ENCODE data around the gene ZNRF4. TPM values are rescaled to one million over a fixed set of nuclear protein-coding genes. Genes with fewer than 3 reads are reported as not detected.
A peak's percentile ranks its signal among the peaks of the same experiment; 100 is the strongest.
"Not testable (repeated sequence)": the region's sequence is repeated elsewhere in the genome, so short reads cannot be mapped to it uniquely, and the experiment has no call there.

The ZNRF4 gene
- total RNA-seq, 2 experiments from 2014 or later, result not detected

DNA sequence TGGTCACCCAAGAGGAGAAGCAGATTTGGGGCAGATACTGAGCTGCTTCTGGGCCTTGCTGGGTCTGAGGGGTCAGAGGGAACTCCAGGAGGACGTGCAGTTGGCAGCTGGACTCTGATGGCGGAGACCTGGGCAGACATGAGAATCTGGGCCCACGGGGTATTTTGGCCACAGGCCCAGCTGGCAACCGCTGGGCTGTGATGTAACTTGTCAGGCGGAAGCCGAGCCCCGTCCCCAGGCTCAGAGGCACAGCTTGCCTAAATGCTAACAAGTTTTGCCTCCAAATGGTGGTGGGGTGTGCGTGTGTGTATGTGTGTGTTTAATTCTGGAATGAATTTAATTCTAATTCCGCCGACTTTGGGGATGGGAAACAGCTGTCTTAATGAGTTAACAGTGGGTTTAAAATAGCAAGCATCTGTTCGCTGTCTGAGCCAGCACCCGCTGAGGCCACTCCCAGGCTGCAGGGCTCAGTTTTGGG, 11.6 kb downstream of the ZNRF4 start:
- Mint-ChIP-seq H3K4me1 (no peaks in the 10 kb centered on the region), H3K36me3 (ENCODE audit: low read depth) (no peaks in the 10 kb centered on the region), H3K27ac (no peak overlapping the region), H3K27me3 (no peaks in the 10 kb centered on the region), H3K9me3 (no peaks in the 10 kb centered on the region), H3K4me3 (no peak overlapping the region)
- CTCF ChIA-PET, result no interaction called here
- POLR2A ChIA-PET, result interaction anchor here (0.7 kb wide), 1 partner anchor 33 kb away, joined by 3 read pairs; no protein-coding TSS in a partner anchor
- no peak for DNase-seq

DNA sequence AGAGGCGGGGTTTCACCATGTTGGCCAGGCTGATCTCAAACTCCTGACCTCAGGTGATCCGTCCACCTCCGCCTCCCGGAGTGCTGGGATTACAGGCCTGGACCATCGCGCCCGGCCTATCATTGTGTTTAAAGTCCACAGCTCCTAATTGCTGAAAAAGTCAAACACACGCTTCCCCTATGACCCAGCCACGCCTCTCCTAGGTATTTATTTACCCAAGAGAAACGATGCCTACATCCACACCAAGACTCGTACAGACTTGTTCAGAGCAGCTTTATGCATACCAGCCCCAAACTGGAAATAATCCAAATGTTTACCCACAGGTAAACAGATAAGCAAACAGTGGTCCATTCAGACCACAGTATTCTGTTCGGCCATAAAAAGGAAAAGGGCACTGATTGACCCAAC, 15.1 kb downstream of the ZNRF4 start:
- no peaks in the 10 kb centered on the region for H3K27me3 Mint-ChIP-seq
- POLR2A ChIA-PET, result no interaction called here

DNA sequence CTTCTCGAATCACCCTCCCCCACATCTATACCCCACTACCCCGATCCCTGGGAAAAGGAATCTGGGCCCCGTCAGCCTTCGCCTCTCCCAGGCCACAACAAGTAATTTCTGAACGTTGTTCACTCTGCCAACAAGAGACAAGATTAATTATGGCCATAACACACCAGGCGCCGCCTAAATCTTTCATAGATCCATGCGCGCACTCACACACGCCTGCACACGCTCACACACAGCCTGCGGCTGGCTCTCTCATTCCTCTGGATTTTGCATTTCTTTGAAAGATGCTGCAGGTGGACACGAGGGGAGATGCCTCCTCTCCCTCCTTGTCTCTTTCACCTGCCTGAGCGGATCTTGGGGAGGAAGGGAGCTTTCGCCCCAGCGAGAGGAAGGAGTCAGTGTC, 17.1 kb downstream of the ZNRF4 start:
- DNase-seq, result no peak
- CTCF ChIA-PET, result no interaction called here
- Mint-ChIP-seq H3K36me3 (ENCODE audit: low read depth) (no peaks in the 10 kb centered on the region), H3K27ac (no peak overlapping the region), H3K4me1 (no peaks in the 10 kb centered on the region), H3K4me3 (no peak overlapping the region), H3K9me3 (no peaks in the 10 kb centered on the region), H3K27me3 (no peaks in the 10 kb centered on the region)
- POLR2A ChIA-PET, result no interaction called here

More for the DNA sequence above, 15.1 kb downstream of the ZNRF4 start:
- Mint-ChIP-seq H3K9me3 (no peaks in the 10 kb centered on the region), H3K4me1 (no peaks in the 10 kb centered on the region), H3K36me3 (ENCODE audit: low read depth) (no peaks in the 10 kb centered on the region), H3K27ac (no peak overlapping the region), H3K4me3 (no peak overlapping the region)
- DNase-seq, result no peak
- CTCF ChIA-PET, result no interaction called here

DNA sequence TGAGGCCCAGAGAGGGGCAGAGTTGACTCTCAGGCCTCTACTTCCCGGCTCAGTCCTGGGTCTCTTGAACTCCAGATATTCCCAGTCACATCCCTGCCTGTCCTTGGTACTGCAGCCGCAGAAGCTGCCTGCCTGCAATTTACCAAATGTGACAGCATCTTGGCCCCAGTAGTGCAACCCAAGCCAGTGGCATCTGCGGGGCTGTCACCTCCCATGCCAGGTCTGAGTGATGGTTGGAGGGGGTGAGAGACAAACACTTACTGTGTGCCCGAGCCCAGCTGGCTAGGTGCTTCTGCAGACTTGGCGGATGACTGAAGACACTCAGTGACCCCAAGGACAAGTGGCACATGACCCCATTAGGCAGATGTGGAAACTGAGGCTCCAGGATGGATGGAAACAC, 18.4 kb downstream of the ZNRF4 start:
- H3K4me1 Mint-ChIP-seq, result no peaks in the 10 kb centered on the region
- H3K27me3 Mint-ChIP-seq, result peaks cover 4% of the 10 kb centered on the region
- no peak for DNase-seq
- H3K27ac Mint-ChIP-seq, result no peak overlapping the region
- no peaks in the 10 kb centered on the region for H3K36me3 Mint-ChIP-seq (ENCODE audit: low read depth)
- no peaks in the 10 kb centered on the region for H3K9me3 Mint-ChIP-seq
- no peak overlapping the region for H3K4me3 Mint-ChIP-seq
- POLR2A ChIA-PET, result no interaction called here
- CTCF ChIA-PET, result no interaction called here

DNA sequence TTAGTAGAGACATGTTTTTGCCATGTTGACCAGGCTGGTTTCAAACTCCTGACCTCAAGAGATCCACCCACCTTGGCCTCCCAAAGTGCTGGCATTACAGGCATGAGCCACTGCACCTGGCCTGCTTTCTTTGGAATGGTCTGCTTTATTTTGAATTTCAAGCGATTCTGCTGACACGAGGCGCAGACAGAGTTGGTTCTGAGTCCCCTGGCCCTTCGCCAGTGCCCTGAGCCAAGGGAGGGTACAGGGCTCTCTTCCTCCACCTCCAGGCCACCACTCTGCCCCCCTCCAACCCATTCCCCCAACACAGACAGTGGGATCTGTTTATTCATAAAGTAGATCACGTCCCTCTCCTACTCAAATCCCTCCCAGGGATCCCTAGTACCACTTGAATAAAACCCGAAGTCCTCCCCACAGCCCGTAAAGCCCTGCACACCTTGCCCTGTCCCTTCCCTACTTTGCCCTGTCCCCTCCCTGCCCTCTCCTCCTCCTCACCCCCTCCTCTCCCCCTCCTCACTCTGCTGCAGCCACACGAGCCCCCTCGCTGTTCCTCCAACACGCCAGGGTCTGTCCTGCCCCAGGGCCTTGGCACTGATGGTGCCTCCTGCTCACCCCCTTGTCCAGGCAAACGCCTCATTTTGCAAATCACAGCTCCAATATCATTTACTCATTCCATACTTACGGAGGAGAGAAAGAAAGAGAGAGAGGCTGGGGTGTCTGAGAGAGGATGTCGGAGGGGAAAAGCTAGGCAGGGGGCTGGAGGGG, 22.4 kb downstream of the ZNRF4 start:
- no peaks in the 10 kb centered on the region for H3K36me3 Mint-ChIP-seq (ENCODE audit: low read depth)
- ChIA-PET POLR2A (no interaction called here), CTCF (no interaction called here)
- H3K4me3 Mint-ChIP-seq, result no peak overlapping the region
- DNase-seq, result no peak
- H3K27me3 Mint-ChIP-seq, result peaks cover 8% of the 10 kb centered on the region
- no peak overlapping the region for H3K27ac Mint-ChIP-seq
- H3K9me3 Mint-ChIP-seq, result no peaks in the 10 kb centered on the region
- no peaks in the 10 kb centered on the region for H3K4me1 Mint-ChIP-seq

DNA sequence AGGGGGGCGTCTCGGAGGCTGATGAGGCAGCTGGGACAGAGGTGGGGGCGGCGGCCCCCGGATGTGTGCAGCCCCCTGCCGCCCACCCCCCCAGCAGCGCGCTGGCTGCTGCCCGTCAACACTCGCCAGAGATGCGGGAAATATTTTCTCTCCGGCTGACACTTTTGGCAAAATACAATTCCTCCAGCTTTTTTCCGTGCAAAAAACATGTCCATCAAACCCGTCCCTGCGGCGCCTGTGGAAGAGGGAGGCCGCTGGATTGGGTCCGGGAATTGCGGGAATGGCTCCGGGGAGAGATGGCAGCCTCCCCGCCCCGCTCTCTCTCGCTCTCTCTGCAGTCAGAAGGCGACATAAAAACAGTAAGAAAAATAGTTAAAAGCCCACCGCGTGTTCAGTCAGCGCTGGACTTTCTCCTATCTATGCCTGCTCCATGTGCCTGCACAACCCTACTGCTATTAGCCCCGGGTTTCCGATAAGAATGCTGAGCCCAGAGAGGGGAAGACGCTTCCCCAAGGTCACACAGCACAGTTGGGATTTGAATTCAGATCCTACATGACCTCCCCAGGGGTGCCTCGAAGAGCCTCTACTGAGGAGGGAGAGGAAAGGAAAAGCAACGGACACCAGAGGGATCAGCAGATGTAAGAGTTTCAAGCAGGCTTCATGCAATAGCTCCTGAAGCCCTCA, 23.2 kb downstream of the ZNRF4 start:
- ChIA-PET POLR2A (no interaction called here), CTCF (no interaction called here)
- Mint-ChIP-seq H3K4me1 (no peaks in the 10 kb centered on the region), H3K27me3 (peaks cover 8% of the 10 kb centered on the region), H3K9me3 (no peaks in the 10 kb centered on the region), H3K36me3 (ENCODE audit: low read depth) (no peaks in the 10 kb centered on the region), H3K4me3 (no peak overlapping the region), H3K27ac (no peak overlapping the region)
- no peak for DNase-seq

DNA sequence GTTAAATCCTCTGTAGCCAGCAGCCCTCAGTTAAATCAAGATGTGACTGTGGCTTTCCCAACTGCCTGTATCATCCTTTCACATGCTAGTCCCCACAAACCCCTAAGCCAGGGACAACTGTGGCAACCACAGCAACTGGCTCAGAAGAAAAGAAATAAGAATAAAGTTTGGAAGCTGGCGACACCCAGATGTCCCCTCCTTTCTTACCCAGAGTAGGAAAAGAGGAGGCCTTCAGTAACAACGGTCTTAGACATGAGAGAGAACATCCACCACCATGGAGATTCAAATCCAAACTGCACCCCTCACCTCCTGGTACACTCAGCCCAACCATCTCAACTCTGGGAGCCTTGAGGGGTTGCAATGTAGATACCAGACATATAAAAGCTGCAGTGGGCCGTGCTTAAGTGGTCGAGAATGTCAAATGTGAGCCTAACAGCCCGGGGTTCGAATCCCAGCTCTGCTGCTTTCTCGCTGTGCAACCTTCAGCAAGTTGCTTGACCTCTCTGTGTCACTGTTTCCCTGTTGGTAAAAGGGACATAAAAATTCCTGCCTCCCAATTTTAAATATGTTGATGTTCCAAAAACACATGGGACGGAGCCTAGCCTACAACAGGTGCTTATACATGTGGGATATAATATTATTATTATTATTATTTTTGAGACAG, 23.8 kb downstream of the ZNRF4 start:
- POLR2A ChIA-PET, result no interaction called here
- Mint-ChIP-seq H3K4me1 (no peaks in the 10 kb centered on the region), H3K27me3 (peaks cover 8% of the 10 kb centered on the region), H3K36me3 (ENCODE audit: low read depth) (no peaks in the 10 kb centered on the region), H3K27ac (no peak overlapping the region), H3K4me3 (no peak overlapping the region), H3K9me3 (no peaks in the 10 kb centered on the region)
- CTCF ChIA-PET, result no interaction called here
- no peak for DNase-seq

DNA sequence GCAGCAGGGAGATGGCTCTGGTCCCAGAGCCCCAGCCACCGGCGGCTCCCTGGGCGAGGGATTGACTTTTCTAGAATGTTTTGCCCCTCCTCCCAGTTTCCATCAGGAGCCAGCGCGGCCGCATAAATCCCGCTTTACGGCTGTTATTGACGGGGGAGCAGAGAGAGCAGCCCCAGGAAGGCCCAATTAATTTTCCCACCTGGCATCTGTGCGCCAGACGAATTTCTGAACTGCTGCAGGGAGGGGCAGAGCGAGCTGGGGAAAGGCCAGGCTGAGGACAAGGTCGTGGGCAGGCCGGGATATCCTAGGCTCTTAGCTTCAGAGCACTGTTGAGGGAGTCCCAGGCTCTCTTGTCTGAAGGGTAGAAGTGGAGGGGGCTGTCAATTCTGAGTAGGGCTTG, 24.7 kb downstream of the ZNRF4 start:
- Mint-ChIP-seq H3K4me3 (no peak overlapping the region), H3K27ac (no peak overlapping the region), H3K36me3 (ENCODE audit: low read depth) (no peaks in the 10 kb centered on the region), H3K4me1 (no peaks in the 10 kb centered on the region), H3K27me3 (peaks cover 8% of the 10 kb centered on the region), H3K9me3 (no peaks in the 10 kb centered on the region)
- ChIA-PET POLR2A (no interaction called here), CTCF (no interaction called here)
- DNase-seq, result no peak

DNA sequence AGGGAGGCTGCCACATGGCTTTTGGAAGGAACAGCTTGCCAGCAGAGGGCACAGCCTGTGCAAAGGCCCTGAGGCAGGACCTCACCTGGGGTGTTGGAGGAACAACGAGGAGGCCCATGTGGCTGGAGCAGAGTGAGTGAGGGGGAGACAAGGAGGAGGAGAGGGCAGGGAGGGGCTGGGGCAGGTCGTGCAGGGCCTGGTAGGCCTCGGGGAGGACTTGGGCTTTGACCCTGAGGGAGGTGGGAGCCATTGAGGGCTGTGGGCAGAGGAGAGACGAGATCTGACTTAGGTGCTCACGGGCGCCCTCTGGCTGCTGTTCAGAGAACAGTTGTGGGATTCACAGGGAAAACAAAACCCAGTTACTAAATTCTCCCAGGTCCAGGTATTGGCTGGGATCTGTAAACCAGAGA, 25.2 kb downstream of the ZNRF4 start:
- Mint-ChIP-seq H3K4me3 (no peak overlapping the region), H3K4me1 (no peaks in the 10 kb centered on the region), H3K36me3 (ENCODE audit: low read depth) (no peaks in the 10 kb centered on the region), H3K9me3 (no peaks in the 10 kb centered on the region), H3K27me3 (peaks cover 8% of the 10 kb centered on the region), H3K27ac (no peak overlapping the region)
- CTCF ChIA-PET, result no interaction called here
- POLR2A ChIA-PET, result no interaction called here
- peak; percentile 22 for DNase-seq

DNA sequence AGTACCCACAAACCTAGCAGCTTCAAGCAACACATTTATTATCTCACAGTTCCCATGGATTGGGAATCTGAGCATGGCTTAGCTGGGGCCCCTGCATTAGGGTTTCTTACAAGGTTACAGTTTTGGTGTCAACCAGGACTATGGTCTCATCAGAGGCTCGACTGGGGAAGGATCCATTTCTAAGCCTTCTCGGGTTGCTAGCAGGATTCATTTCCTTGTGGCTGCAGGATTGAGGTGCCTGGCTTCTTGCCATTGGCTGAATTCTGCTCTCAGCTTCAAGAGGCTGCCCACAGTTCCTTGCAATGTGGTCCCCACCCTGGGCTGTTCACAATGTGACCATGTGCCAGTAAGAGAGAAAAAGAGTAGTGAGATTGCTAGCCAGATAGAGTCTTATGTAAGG, 26.7 kb downstream of the ZNRF4 start:
- no peaks in the 10 kb centered on the region for H3K36me3 Mint-ChIP-seq (ENCODE audit: low read depth)
- no peak overlapping the region for H3K4me3 Mint-ChIP-seq
- no peaks in the 10 kb centered on the region for H3K4me1 Mint-ChIP-seq
- CTCF ChIA-PET, result no interaction called here
- POLR2A ChIA-PET, result no interaction called here
- H3K27me3 Mint-ChIP-seq, result peaks cover 8% of the 10 kb centered on the region
- no peak overlapping the region for H3K27ac Mint-ChIP-seq
- H3K9me3 Mint-ChIP-seq, result no peaks in the 10 kb centered on the region
- DNase-seq, result no peak

DNA sequence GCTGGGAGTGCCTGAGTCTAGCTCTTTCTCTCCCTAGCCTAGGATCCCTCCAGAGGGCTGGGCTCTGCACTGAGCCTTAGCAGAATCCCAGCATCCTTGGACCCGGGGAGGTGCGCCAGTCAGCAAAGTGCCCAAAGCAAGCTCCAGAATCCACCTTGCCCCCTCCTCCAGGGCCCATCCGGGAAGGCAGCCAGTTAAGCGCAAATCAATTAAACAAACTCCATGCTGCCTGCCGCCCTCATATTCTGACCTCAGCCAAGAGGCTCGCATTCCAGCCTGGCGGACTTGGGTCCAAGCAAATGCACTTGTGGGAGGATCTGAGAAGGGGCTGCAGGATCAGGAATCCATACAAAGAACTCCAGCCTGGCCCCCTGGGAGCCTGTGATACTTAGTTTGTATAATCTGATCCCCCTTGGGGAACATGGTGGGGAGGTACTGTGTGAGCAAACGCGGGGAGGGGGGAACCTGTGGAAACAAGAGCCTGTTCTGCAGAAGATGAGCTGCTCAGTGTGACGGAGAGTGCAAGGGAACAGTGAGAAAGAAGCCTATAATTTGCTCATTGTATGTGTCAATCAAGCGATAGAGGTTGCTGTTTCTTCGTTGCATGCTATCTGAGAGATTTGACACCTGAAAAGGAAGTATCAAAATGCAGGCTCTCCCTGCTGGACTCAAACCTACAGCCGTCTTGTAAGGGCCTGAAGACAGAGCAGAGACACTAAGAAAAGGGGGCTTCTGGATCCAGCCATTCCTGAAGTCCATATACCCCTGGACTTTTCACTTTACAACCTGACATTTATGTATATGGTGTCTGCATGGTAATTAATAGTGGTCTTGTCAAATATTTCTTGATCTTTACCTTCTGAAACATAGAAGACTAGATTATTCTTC, 29.4 kb downstream of the ZNRF4 start:
- Mint-ChIP-seq H3K4me1 (no peaks in the 10 kb centered on the region), H3K36me3 (ENCODE audit: low read depth) (no peaks in the 10 kb centered on the region), H3K27ac (no peak overlapping the region), H3K4me3 (no peak overlapping the region), H3K9me3 (no peaks in the 10 kb centered on the region), H3K27me3 (no peaks in the 10 kb centered on the region)
- CTCF ChIA-PET, result no interaction called here
- POLR2A ChIA-PET, result no interaction called here
- DNase-seq, result no peak

DNA sequence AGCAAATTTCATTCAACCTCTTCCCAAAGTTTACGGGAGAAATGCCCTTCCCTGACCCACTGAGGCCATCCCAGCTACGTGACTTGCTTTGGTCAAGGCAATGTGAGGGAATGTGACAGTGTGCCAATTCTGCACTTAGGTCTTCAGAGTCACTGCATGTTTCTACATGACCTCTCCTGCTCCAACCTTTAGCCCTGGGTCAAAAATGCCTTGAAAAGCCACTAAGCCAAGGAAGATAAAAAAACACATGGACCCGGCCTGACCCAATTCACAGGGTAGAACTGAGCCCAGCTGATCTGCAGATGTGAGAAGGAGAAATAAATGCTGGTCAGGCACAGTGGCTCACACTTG, 30.0 kb downstream of the ZNRF4 start:
- ChIA-PET POLR2A (no interaction called here), CTCF (no interaction called here)
- no peaks in the 10 kb centered on the region for H3K9me3 Mint-ChIP-seq
- no peak overlapping the region for H3K4me3 Mint-ChIP-seq
- no peaks in the 10 kb centered on the region for H3K27me3 Mint-ChIP-seq
- no peaks in the 10 kb centered on the region for H3K4me1 Mint-ChIP-seq
- H3K27ac Mint-ChIP-seq, result no peak overlapping the region
- DNase-seq, result no peak
- no peaks in the 10 kb centered on the region for H3K36me3 Mint-ChIP-seq (ENCODE audit: low read depth)

DNA sequence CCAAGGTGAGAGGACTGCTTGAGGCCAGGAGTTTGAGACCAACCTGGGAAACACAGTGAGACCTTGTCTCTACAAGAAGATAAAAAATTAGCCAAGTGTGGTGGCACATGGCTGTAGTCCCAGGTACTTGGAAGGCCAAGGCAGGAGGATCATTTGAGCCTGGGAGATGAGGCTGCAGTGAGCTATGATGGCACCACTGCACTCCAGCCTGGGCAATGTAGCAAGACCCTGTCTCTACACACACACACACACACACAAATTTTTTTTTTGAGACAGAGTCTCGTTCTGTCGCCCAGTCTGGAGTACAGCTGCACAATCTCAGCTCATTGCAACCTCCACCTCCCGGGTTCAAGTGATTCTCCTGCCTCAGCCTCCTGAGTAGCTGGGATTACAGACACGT, 30.4 kb downstream of the ZNRF4 start:
- H3K27me3 Mint-ChIP-seq; H3K36me3 Mint-ChIP-seq (ENCODE audit: low read depth); CTCF ChIA-PET; POLR2A ChIA-PET; H3K9me3 Mint-ChIP-seq; H3K4me1 Mint-ChIP-seq; DNase-seq; H3K27ac Mint-ChIP-seq; H3K4me3 Mint-ChIP-seq: not testable (repeated sequence)
